A549 (cell line): ENCODE measurements around the gene ANKFY1.

Experiments
- CEBPB ChIP-seq, 2 experiments: fragments of >200 bp in 1 of 2; sonication (Bioruptor Twin) in 1 of 2; formaldehyde crosslinking in 1 of 2; IDR thresholded peaks; 2 replicates each; pipeline ENCODE4 v1.6.1; 2012 to 2016
- CHD2 ChIP-seq: fragments of 150-350 bp; IDR thresholded peaks from 2 replicates; pipeline ENCODE4 v1.6.1; 2014; ENCODE audit warnings: low read length; ENCODE audit not compliant: partially characterized antibody
- POLR2A ChIP-seq: IDR thresholded peaks from 2 replicates; pipeline ENCODE4 v1.6.1; 2012; ENCODE audit warnings: mild to moderate bottlenecking, low read length
- RAD21 ChIP-seq, 2 experiments: fragments of >200 bp in 1 of 2; sonication (Bioruptor Twin) in 1 of 2; formaldehyde crosslinking in 1 of 2; IDR thresholded peaks in 1 of 2; conservative IDR thresholded peaks in 1 of 2; 2 replicates in 1 of 2; 3 replicates in 1 of 2; pipeline ENCODE4 v1.6.1; 2012 to 2018; ENCODE audit warnings: inconsistent platforms in 1 of 2
- TF ChIP-seq, protein P1 (sequence below): fragments of >200 bp; sonication (Bioruptor Twin); formaldehyde crosslinking; IDR thresholded peaks from 3 replicates; pipeline ENCODE4 v1.5.1; 2016
- TF ChIP-seq, protein P2 (sequence below): IDR thresholded peaks from 2 replicates; pipeline ENCODE4 v1.6.1; 2012

DNA sequence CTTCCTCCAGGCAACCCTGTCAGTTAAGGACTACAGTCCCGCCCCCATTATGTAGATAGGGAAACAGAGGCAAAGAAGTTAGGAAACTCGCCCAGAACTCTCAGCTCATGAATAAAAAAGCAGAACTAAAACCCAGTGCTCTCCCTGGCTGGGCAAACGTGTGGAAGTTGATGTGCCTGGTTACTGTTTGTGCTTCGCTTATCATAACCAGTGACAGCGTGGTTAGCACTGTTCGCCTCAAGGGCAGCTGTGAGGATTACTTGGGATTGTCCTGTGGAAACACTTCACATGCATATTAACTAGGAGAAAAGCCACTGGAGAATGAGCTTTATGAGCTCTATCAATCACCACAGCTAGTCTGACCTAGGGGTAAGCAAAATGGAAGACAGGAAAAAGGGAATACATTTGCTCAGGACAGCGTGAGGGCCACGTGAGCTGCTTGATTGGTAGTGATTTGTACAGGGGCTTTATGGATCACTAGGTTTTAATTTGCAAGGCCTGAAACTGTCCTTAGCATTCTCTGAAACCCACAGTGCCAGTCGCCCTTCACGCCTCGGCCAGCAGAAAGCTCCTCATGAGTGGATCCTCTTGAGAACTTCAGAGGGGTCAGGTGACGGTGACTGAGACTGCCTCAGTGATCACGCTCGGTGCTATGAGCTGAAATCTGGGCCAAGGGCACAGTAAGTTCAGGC lies 100.9 kb downstream of the ANKFY1 start:
- TF ChIP-seq, protein P1, sequence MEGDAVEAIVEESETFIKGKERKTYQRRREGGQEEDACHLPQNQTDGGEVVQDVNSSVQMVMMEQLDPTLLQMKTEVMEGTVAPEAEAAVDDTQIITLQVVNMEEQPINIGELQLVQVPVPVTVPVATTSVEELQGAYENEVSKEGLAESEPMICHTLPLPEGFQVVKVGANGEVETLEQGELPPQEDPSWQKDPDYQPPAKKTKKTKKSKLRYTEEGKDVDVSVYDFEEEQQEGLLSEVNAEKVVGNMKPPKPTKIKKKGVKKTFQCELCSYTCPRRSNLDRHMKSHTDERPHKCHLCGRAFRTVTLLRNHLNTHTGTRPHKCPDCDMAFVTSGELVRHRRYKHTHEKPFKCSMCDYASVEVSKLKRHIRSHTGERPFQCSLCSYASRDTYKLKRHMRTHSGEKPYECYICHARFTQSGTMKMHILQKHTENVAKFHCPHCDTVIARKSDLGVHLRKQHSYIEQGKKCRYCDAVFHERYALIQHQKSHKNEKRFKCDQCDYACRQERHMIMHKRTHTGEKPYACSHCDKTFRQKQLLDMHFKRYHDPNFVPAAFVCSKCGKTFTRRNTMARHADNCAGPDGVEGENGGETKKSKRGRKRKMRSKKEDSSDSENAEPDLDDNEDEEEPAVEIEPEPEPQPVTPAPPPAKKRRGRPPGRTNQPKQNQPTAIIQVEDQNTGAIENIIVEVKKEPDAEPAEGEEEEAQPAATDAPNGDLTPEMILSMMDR, result no peak
- TF ChIP-seq RAD21 (conservative IDR thresholded peaks at IDR 0.05 in 1 of 2, IDR thresholded peaks at IDR 0.05 in 1 of 2) (no peak), CEBPB (IDR thresholded peaks at IDR 0.05) (no peak), CHD2 (no peak), POLR2A (no peak)
- TF ChIP-seq, protein P2, sequence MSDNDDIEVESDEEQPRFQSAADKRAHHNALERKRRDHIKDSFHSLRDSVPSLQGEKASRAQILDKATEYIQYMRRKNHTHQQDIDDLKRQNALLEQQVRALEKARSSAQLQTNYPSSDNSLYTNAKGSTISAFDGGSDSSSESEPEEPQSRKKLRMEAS, result no peak
